ENCODE data around the gene PRTN3.

Gene PRTN3

DNA sequence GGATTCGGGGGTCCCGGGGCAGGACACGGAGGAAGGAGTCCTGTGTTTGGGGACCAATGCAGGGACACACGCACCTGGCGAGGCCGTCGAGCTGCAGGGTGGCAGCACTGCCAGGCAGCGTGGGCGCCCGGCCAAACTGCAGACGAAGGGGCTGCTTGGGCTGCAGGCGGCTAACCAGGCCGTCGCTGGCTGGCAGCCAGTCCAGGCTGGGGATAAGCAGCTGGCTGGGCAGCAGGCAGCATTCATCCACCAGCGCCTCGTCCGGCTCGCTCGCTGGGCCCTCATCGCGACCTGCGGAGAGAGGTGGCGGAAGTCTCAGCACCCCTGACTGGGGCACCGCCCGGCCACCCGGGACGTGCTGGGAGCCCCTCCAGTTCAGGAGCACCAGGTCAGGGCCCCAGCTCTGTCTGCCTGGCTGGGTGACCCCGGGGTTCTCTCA, 30.2 kb downstream of the PRTN3 start:
- no peak for DNase-seq (ENCODE audit: low spot score)
- Histone ChIP-seq H3K4me3 (ENCODE audit: severe bottlenecking) (no peak overlapping the region), H3K9me3 (ENCODE audit: severe bottlenecking) (no peaks in the 10 kb centered on the region), H3K27me3 (ENCODE audit: insufficient read depth, poor library complexity, severe bottlenecking) (no peaks in the 10 kb centered on the region), H3K27ac (ENCODE audit: poor library complexity, severe bottlenecking) (no peak overlapping the region), H3K36me3 (ENCODE audit: low read depth) (peaks cover 23% of the 10 kb centered on the region), H3K4me1 (ENCODE audit: insufficient read depth, poor library complexity, severe bottlenecking) (peaks cover 17% of the 10 kb centered on the region)
- no peak for ATAC-seq (ENCODE audit: low read depth)
- TF ChIP-seq, protein P1, sequence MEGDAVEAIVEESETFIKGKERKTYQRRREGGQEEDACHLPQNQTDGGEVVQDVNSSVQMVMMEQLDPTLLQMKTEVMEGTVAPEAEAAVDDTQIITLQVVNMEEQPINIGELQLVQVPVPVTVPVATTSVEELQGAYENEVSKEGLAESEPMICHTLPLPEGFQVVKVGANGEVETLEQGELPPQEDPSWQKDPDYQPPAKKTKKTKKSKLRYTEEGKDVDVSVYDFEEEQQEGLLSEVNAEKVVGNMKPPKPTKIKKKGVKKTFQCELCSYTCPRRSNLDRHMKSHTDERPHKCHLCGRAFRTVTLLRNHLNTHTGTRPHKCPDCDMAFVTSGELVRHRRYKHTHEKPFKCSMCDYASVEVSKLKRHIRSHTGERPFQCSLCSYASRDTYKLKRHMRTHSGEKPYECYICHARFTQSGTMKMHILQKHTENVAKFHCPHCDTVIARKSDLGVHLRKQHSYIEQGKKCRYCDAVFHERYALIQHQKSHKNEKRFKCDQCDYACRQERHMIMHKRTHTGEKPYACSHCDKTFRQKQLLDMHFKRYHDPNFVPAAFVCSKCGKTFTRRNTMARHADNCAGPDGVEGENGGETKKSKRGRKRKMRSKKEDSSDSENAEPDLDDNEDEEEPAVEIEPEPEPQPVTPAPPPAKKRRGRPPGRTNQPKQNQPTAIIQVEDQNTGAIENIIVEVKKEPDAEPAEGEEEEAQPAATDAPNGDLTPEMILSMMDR (IDR thresholded peaks at IDR 0.05; ENCODE audit: poor library complexity, severe bottlenecking) = no peak

DNA sequence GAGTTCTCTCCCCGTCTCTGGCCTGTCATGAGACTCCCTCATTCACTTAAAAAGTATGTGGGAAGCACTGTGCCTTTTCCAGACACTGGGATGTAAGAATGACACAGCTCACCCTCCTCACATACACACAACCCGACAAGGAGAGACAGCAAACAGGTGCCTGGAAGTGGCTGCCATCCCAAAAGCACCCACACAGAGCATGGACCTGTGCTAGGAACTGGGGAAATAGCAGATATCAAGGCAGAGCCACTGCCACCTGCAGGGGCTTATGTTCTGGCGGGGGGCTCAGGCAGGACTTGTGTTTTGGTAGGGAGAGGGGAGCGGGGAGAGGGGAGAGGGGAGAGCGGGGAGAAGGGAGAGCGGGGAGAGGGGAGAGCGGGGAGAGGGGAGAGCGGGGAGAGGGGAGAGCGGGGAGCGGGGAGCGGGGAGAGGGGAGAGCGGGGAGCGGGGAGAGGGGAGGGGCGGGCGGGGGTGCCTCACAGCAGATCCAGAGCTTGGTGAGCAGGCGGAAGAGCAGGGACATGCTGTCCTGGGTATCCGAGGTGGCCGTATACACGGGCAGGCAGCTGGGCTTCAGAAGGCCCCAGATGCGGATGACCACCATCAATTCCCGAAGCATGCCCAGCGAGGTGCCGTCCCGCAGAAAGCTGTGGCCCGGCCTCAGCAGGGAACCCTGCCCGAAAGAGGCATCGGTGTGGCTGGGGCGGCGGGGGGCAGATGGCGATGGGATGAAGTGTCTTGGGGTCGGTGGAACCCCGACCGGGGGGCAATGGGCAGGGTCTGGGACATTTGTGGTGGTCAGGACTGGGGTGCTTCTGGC, 30.9 kb downstream of the PRTN3 start:
- Histone ChIP-seq H3K36me3 (ENCODE audit: low read depth) (peaks cover 23% of the 10 kb centered on the region), H3K4me3 (ENCODE audit: severe bottlenecking) (no peak overlapping the region), H3K27me3 (ENCODE audit: insufficient read depth, poor library complexity, severe bottlenecking) (no peaks in the 10 kb centered on the region), H3K27ac (ENCODE audit: poor library complexity, severe bottlenecking) (peak overlapping the region; percentile 91), H3K9me3 (ENCODE audit: severe bottlenecking) (no peaks in the 10 kb centered on the region), H3K4me1 (ENCODE audit: insufficient read depth, poor library complexity, severe bottlenecking) (peaks cover 17% of the 10 kb centered on the region)
- DNase-seq (ENCODE audit: low spot score) = no peak
- no peak for ATAC-seq (ENCODE audit: low read depth)
- TF ChIP-seq, protein P1 (IDR thresholded peaks at IDR 0.05; ENCODE audit: poor library complexity, severe bottlenecking) = no peak

DNA sequence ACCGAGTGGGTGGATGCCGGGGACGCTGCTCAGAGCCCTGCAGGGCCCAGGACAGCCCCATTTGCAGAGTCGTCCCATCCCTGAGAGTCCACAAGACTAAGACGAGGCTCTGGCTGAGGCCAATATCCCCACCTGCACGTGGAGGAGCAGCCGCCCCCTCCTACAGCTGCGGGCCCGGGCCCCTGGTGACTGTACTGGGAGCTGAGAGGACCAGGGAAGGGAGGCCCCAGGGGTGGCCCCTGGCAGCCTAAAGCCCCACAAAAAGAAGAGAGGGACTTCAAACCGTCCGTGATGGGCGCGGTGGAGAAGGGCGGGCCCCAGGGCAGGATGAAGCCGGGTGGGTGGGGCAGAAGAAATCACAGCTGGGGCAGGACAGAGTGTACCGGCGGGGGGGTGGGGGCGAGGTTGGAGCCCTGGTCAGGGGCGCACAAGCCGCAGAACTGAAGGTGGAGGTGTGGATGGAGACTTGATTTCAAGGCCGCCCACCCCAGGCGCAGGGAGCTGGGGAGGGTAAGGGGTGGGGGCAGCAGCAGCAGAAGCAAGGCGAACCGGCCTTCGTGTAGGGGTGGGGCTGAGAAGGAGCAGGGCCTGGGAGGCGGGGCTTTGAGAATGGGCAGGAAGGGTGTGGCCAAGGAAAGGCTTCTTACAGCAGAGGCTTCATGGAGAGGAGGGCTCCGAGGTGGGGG, 31.6 kb downstream of the PRTN3 start:
- Histone ChIP-seq H3K9me3 (ENCODE audit: severe bottlenecking) (no peaks in the 10 kb centered on the region), H3K4me3 (ENCODE audit: severe bottlenecking) (no peak overlapping the region), H3K4me1 (ENCODE audit: insufficient read depth, poor library complexity, severe bottlenecking) (peaks cover 17% of the 10 kb centered on the region), H3K36me3 (ENCODE audit: low read depth) (peaks cover 23% of the 10 kb centered on the region), H3K27ac (ENCODE audit: poor library complexity, severe bottlenecking) (peak overlapping the region; percentile 91), H3K27me3 (ENCODE audit: insufficient read depth, poor library complexity, severe bottlenecking) (no peaks in the 10 kb centered on the region)
- ATAC-seq (ENCODE audit: low read depth) (peak; percentile 79), DNase-seq (ENCODE audit: low spot score) (peak; percentile 94)
- TF ChIP-seq, protein P1 (IDR thresholded peaks at IDR 0.05; ENCODE audit: poor library complexity, severe bottlenecking) = no peak

GRCh38 chr19:873084-873483, 32.3 kb downstream of the PRTN3 start:
- Histone ChIP-seq H3K27ac (ENCODE audit: poor library complexity, severe bottlenecking) (peak overlapping the region; percentile 91), H3K4me1 (ENCODE audit: insufficient read depth, poor library complexity, severe bottlenecking) (peaks cover 17% of the 10 kb centered on the region), H3K36me3 (ENCODE audit: low read depth) (peaks cover 23% of the 10 kb centered on the region), H3K4me3 (ENCODE audit: severe bottlenecking) (no peak overlapping the region), H3K27me3 (ENCODE audit: insufficient read depth, poor library complexity, severe bottlenecking) (no peaks in the 10 kb centered on the region), H3K9me3 (ENCODE audit: severe bottlenecking) (no peaks in the 10 kb centered on the region)
- ATAC-seq (ENCODE audit: low read depth) (peak; percentile 73), DNase-seq (ENCODE audit: low spot score) (no peak)
- TF ChIP-seq, protein P1 (IDR thresholded peaks at IDR 0.05; ENCODE audit: poor library complexity, severe bottlenecking) = no peak

All from RWPE2 (cell line).